Smooth muscle cell (in vitro differentiated cells): ENCODE measurements around the gene ARID3A. TPM values are rescaled to one million over a fixed set of nuclear protein-coding genes. Genes with fewer than 3 reads are reported as not detected.

Experiments
- DNase-seq: peaks from one replicate; lab custom pipeline; 2025; ENCODE audit not compliant: unreplicated experiment; lab: John Stamatoyannopoulos, UW
- H2AFZ ChIP-seq: fragments of 200-600 bp; sonication (generic); 2 replicates; pipeline ENCODE4 v1.6.0; 2016; ENCODE audit warnings: antibody characterized with exemption, low read depth, mild to moderate bottlenecking
- H3F3A ChIP-seq: fragments of 200-600 bp; sonication (generic); 2 replicates; pipeline ENCODE4 v1.6.0; 2017; ENCODE audit warnings: antibody characterized with exemption, low read depth
- H3K27ac ChIP-seq: fragments of 200-600 bp; sonication (generic); 2 replicates; pipeline ENCODE4 v1.5.1; 2016; ENCODE audit warnings: low read depth, mild to moderate bottlenecking
- H3K27me3 ChIP-seq: fragments of 200-600 bp; sonication (generic); 2 replicates; pipeline ENCODE4 v1.6.1; 2016; ENCODE audit warnings: low read depth, mild to moderate bottlenecking
- H3K36me3 ChIP-seq: fragments of 200-600 bp; sonication (generic); 2 replicates; pipeline ENCODE4 v1.5.1; 2016; ENCODE audit warnings: low read depth
- H3K4me1 ChIP-seq: fragments of 200-600 bp; sonication (generic); 2 replicates; pipeline ENCODE4 v1.5.1; 2016; ENCODE audit warnings: low read depth
- H3K4me2 ChIP-seq: fragments of 200-600 bp; sonication (generic); 2 replicates; pipeline ENCODE4 v1.6.0; 2016; ENCODE audit warnings: mild to moderate bottlenecking
- H3K4me3 ChIP-seq: fragments of 200-600 bp; sonication (generic); 2 replicates; pipeline ENCODE4 v1.5.1; 2016; ENCODE audit warnings: mild to moderate bottlenecking
- H3K79me2 ChIP-seq: fragments of 200-600 bp; sonication (generic); 2 replicates; pipeline ENCODE4 v1.6.0; 2016; ENCODE audit warnings: low read depth, mild to moderate bottlenecking
- H3K9ac ChIP-seq: fragments of 200-600 bp; sonication (generic); 2 replicates; pipeline ENCODE4 v1.6.0; 2016; ENCODE audit warnings: low read depth
- H3K9me3 ChIP-seq: fragments of 200-600 bp; sonication (generic); replicated peaks from 2 replicates; pipeline ENCODE4 v1.5.1; 2016; ENCODE audit warnings: low read depth
- H4K20me1 ChIP-seq: fragments of 200-600 bp; sonication (generic); 2 replicates; pipeline ENCODE4 v1.6.0; 2016; ENCODE audit warnings: low read depth
- WGBS: methylation state at CpG from one replicate; pipeline ENCODE4 v1.1.7; 2016; ENCODE audit warnings: low lambda C conversion rate; 5-methylcytosine and 5-hydroxymethylcytosine counted together
- polyA plus RNA-seq: library from polyadenylated mRNA; unstranded; fragments of >200 nt; fragmentation: Nextera tagmentation; extraction: Ambion mirVana; gene quantifications from 2 replicates; pipeline ENCODE4 v1.2.1, GENCODE V29; 2016
- total RNA-seq: library from RNA; depleted of rRNA; stranded (reverse); fragments of >200 nt; gene quantifications from 2 replicates; pipeline ENCODE4 v1.2.3, GENCODE V29; 2014
- TF ChIP-seq, protein P1 (sequence below): fragments of 200-600 bp; sonication (generic); IDR thresholded peaks from 2 replicates; pipeline ENCODE4 v1.5.1; 2017; ENCODE audit warnings: borderline replicate concordance, mild to moderate bottlenecking, antibody characterized with exemption; ENCODE audit not compliant: insufficient read depth, poor library complexity, severe bottlenecking

The ARID3A gene
- total and polyA plus RNA-seq, 2 experiments from 2014 or later, result 45.7 to 50.3 TPM

GRCh38 chr19:958967-959855, 33.4 kb downstream of the ARID3A start:
- TF ChIP-seq, protein P1, sequence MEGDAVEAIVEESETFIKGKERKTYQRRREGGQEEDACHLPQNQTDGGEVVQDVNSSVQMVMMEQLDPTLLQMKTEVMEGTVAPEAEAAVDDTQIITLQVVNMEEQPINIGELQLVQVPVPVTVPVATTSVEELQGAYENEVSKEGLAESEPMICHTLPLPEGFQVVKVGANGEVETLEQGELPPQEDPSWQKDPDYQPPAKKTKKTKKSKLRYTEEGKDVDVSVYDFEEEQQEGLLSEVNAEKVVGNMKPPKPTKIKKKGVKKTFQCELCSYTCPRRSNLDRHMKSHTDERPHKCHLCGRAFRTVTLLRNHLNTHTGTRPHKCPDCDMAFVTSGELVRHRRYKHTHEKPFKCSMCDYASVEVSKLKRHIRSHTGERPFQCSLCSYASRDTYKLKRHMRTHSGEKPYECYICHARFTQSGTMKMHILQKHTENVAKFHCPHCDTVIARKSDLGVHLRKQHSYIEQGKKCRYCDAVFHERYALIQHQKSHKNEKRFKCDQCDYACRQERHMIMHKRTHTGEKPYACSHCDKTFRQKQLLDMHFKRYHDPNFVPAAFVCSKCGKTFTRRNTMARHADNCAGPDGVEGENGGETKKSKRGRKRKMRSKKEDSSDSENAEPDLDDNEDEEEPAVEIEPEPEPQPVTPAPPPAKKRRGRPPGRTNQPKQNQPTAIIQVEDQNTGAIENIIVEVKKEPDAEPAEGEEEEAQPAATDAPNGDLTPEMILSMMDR, result no peak

GRCh38 chr19:960020-960419, 34.2 kb downstream of the ARID3A start:
- peaks cover 78% of the 10 kb centered on the region for H3K79me2 ChIP-seq
- 67% methylated on average over 12 of the region's 12 CpGs for WGBS

More at GRCh38 chr19:958967-959855, 33.4 kb downstream of the ARID3A start:
- Histone ChIP-seq H3K9me3 (no peaks in the 10 kb centered on the region), H3K4me1 (peaks cover 37% of the 10 kb centered on the region), H3K27me3 (no peaks in the 10 kb centered on the region), H3F3A (peaks cover 28% of the 10 kb centered on the region), H3K79me2 (peaks cover 84% of the 10 kb centered on the region), H4K20me1 (peaks cover 47% of the 10 kb centered on the region), H3K9ac (no peak overlapping the region), H3K27ac (peak overlapping the region; percentile 65), H3K36me3 (no peaks in the 10 kb centered on the region), H3K4me2 (peak overlapping the region; percentile 76), H2AFZ (no peak overlapping the region), H3K4me3 (peak overlapping the region; percentile 19)
- no peak for DNase-seq
- 67% methylated on average over 36 of the region's 36 CpGs for WGBS

DNA sequence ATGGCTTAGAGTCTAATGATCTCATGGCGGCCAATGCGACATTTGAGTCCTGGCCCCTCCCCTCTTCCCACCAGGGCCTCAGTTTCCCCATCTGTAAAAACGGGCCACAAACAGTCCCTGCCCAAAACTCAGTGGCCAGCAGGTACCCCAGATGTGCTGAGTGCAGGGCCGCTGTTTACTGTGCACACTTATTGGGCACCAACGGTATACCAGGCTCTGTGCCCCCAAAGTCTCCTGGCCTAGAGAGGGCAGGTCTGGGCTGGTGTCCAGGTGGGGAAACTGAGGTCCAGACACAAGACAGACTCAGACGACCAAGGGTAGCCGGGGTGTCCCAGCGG, 34.7 kb downstream of the ARID3A start:
- H3K9ac ChIP-seq, result no peak overlapping the region
- no peaks in the 10 kb centered on the region for H3K9me3 ChIP-seq
- peak overlapping the region; percentile 76 for H3K4me2 ChIP-seq
- peaks cover 44% of the 10 kb centered on the region for H4K20me1 ChIP-seq
- H2AFZ ChIP-seq, result no peak overlapping the region
- 85% methylated on average over 7 of the region's 8 CpGs for WGBS
- H3K79me2 ChIP-seq, result peaks cover 76% of the 10 kb centered on the region
- peaks cover 22% of the 10 kb centered on the region for H3F3A ChIP-seq
- H3K27ac ChIP-seq, result peak overlapping the region; percentile 65
- DNase-seq, result no peak
- no peaks in the 10 kb centered on the region for H3K27me3 ChIP-seq
- no peaks in the 10 kb centered on the region for H3K36me3 ChIP-seq
- H3K4me1 ChIP-seq, result peaks cover 24% of the 10 kb centered on the region
- H3K4me3 ChIP-seq, result peak overlapping the region; percentile 19
- TF ChIP-seq, protein P1, result no peak

More at GRCh38 chr19:960020-960419, 34.2 kb downstream of the ARID3A start:
- H3K9me3 ChIP-seq, result no peaks in the 10 kb centered on the region
- peaks cover 29% of the 10 kb centered on the region for H3K4me1 ChIP-seq
- peak overlapping the region; percentile 19 for H3K4me3 ChIP-seq
- no peak overlapping the region for H3K9ac ChIP-seq
- TF ChIP-seq, protein P1, result no peak
- DNase-seq, result no peak
- H3K4me2 ChIP-seq, result peak overlapping the region; percentile 76
- H4K20me1 ChIP-seq, result peaks cover 47% of the 10 kb centered on the region
- H3K27me3 ChIP-seq, result no peaks in the 10 kb centered on the region
- H3K27ac ChIP-seq, result peak overlapping the region; percentile 65
- H2AFZ ChIP-seq, result no peak overlapping the region
- H3F3A ChIP-seq, result peaks cover 28% of the 10 kb centered on the region
- no peaks in the 10 kb centered on the region for H3K36me3 ChIP-seq
